ENCODE results near the gene ASB4. TPM values are rescaled to one million over a fixed set of nuclear protein-coding genes. Genes with fewer than 3 reads are reported as not detected.

The ASB4 gene
- total RNA-seq, 4 donors from 2014 or later = 0.19 TPM; not detected in 3

GRCh38 chr7:95581467-95581866, 95.7 kb downstream of the ASB4 start:
- Histone ChIP-seq H3K4me1 (peaks cover 0 to 22% (median 0%) of the 10 kb centered on the region in 3 donors), H3K36me3 (peaks cover 0 to 28% (median 8%) of the 10 kb centered on the region in 3 donors), H3K4me3 (no peak overlapping the region), H3K27ac (no peak overlapping the region), H3K9me3 (no peaks in the 10 kb centered on the region), H3K27me3 (no peaks in the 10 kb centered on the region)
- no peak for DNase-seq
- intact Hi-C loops (cut with DNase I) = no loop called here
- 31 to 48% methylated on average over 3 of the region's 3 CpGs for WGBS, 2 donors
- TF ChIP-seq CTCF (IDR thresholded peaks at IDR 0.05) (no peak), POLR2A (IDR thresholded peaks at IDR 0.05) (no peak)

- Histone ChIP-seq H3K27me3 (no peaks in the 10 kb centered on the region), H3K36me3 (peaks cover 0 to 41% (median 8%) of the 10 kb centered on the region in 3 donors), H3K27ac (peak overlapping the region in 1 of 4 donors; percentile 40), H3K4me3 (no peak overlapping the region), H3K4me1 (peaks cover 0 to 35% (median 0%) of the 10 kb centered on the region in 3 donors), H3K9me3 (no peaks in the 10 kb centered on the region)
- 88 to 91% methylated on average over 4 of the region's 4 CpGs for WGBS, 2 donors
- TF ChIP-seq POLR2A (IDR thresholded peaks at IDR 0.05) = no peak
- no peak for TF ChIP-seq CTCF (IDR thresholded peaks at IDR 0.05)
- intact Hi-C loops (cut with DNase I) = no loop called here
- no peak for DNase-seq
These were observed 97.0 kb downstream of the ASB4 start for GRCh38 chr7:95582578-95583293.

- no peaks in the 10 kb centered on the region for H3K9me3 ChIP-seq
- intact Hi-C loops (cut with DNase I) = no loop called here
- H3K27me3 ChIP-seq = no peaks in the 10 kb centered on the region
- peak in 1 of 4 donors; percentile 8 for TF ChIP-seq POLR2A (IDR thresholded peaks at IDR 0.05)
- no peak for TF ChIP-seq CTCF (IDR thresholded peaks at IDR 0.05)
- peak overlapping the region in 1 of 4 donors; percentile 32 for H3K27ac ChIP-seq
- peaks cover 0 to 38% (median 0%) of the 10 kb centered on the region in 3 donors for H3K4me1 ChIP-seq
- H3K36me3 ChIP-seq = peaks cover 0 to 52% (median 8%) of the 10 kb centered on the region in 3 donors
- no peak for DNase-seq
- 44 to 86% methylated on average over 3 of the region's 3 CpGs for WGBS, 2 donors
- H3K4me3 ChIP-seq = peak overlapping the region in 1 of 4 donors; percentile 86
These were observed 98.3 kb downstream of the ASB4 start for GRCh38 chr7:95583834-95584621.

GRCh38 chr7:95584769-95585425, 99.2 kb downstream of the ASB4 start:
- no peak for DNase-seq
- H3K4me3 ChIP-seq = peak overlapping the region in 1 of 4 donors; percentile 86
- intact Hi-C loops (cut with DNase I) = no loop called here
- peaks cover 0 to 46% (median 0%) of the 10 kb centered on the region in 3 donors for H3K4me1 ChIP-seq
- peak overlapping the region in 3 of 4 donors; percentile 9 to 32 (median 22) for H3K27ac ChIP-seq
- no peak for TF ChIP-seq CTCF (IDR thresholded peaks at IDR 0.05)
- no peak for TF ChIP-seq POLR2A (IDR thresholded peaks at IDR 0.05)
- no peaks in the 10 kb centered on the region for H3K9me3 ChIP-seq
- 53 to 58% methylated on average over 1 of the region's 1 CpG for WGBS, 2 donors
- H3K36me3 ChIP-seq = peaks cover 0 to 61% (median 8%) of the 10 kb centered on the region in 3 donors
- no peaks in the 10 kb centered on the region for H3K27me3 ChIP-seq

Data from esophagus squamous epithelium (tissue), 5 donors.